Activated naive CD8-positive, alpha-beta T cell treated with anti-CD3 and anti-CD28 coated beads, Interleukin-2, amount 50 U/mL, for 16 hours (primary cell): ENCODE data around the gene RFPL4AL1.
"Not testable (repeated sequence)": the region's sequence is repeated elsewhere in the genome, so short reads cannot be mapped to it uniquely, and the experiment has no call there.

Experiments used
- DNase-seq: peaks from one replicate; pipeline ENCODE4 v3.0.0-alpha.2; 2020; ENCODE audit warnings: low read depth, low spot score

RFPL4AL1 gene

GRCh38 chr19:55768818-55769217, at the start of gene RFPL4AL1:
RFPL4AL1 (plus strand) TSS chr19:55769118; CDS start chr19:55771805, 2,687 bp downstream.
- DNase-seq, result not testable (repeated sequence)

GRCh38 chr19:55720214-55720746, 48.6 kb upstream of the RFPL4AL1 start:
- no peak for DNase-seq

GRCh38 chr19:55720801-55721200, 48.1 kb upstream of the RFPL4AL1 start:
- no peak for DNase-seq

- no peak for DNase-seq
Measured at GRCh38 chr19:55723491-55723890, 45.4 kb upstream of the RFPL4AL1 start.

- DNase-seq, result not testable (repeated sequence)
Measured at GRCh38 chr19:55730378-55730777, 38.5 kb upstream of the RFPL4AL1 start.

DNA sequence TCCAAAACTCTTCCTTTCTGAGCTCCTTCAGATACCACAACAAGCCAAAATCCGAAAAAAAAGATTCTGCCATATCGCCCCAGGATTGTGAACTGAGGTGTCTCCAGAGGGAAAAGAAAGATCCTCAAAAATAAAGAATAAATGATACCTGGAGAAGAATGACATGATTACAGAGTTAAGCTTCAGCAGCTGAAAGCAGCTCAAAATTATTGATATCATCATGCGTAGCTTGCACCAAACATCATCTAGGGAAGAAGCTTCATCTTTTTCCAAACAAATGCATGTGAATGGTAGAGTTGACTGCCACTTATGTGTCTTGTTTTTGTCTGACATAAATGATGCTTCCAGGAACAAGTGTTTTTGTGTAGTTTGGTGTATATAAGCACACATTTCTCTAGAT, 30.6 kb upstream of the RFPL4AL1 start, which contains the start of gene NLRP9:
NLRP9 (minus strand) TSS at position 101 of the 400 bp plus-strand sequence; CDS start at position 73, 28 bp downstream.
- DNase-seq, result no peak

- DNase-seq, result no peak
Measured at GRCh38 chr19:55750715-55751114, 18.2 kb upstream of the RFPL4AL1 start.

- no peak for DNase-seq
Measured at GRCh38 chr19:55753401-55753800, 15.5 kb upstream of the RFPL4AL1 start.

GRCh38 chr19:55756808-55757207, 12.1 kb upstream of the RFPL4AL1 start:
- DNase-seq, result not testable (repeated sequence)

DNA sequence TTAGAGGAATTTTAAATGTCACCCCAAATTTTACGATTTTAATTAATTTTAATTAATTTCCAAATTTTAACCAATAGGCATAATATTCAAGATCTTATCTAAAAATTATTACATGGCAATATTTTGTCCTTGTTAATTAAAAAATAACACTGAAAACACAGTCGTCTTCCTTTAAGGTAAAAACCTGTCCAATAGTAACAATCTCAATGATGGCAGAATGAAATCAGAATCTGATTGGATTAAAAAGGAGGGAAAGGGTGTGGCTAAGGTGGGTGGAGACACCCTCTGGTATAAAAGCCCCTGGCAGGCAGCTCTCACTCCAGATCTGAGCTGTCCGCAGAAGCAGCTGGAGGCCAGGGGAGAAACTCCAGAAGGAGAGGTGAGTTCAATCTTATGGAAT, 10.1 kb upstream of the RFPL4AL1 start, which contains the start of gene RFPL4A:
RFPL4A (plus strand) TSS at position 301 of the 400 bp plus-strand sequence. CDS start 2,704 bp downstream, outside the sequence.
- DNase-seq, result not testable (repeated sequence)

DNA sequence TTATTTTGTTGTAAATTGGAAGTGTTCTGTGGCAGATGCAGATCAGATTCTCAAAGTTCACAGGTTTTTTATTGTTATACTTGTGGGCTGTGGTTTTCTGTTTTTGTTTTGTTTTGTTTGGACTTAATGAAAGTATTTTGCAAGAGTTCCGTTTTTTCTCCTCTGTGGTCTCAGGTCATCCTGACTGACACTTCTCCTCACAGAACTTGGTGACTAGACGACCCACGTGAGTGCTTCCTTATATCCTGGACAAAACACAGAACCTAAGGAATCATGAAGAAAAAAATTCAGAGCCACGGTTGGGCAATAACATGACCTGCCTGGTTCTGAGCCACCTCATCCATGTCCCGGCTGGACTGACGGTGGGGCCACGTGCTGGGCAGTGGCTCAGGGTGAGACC, 2.5 kb upstream of the RFPL4AL1 start:
- DNase-seq, result no peak

GRCh38 chr19:55769632-55770031, 714 bp downstream of the RFPL4AL1 start:
- not testable (repeated sequence) for DNase-seq

DNA sequence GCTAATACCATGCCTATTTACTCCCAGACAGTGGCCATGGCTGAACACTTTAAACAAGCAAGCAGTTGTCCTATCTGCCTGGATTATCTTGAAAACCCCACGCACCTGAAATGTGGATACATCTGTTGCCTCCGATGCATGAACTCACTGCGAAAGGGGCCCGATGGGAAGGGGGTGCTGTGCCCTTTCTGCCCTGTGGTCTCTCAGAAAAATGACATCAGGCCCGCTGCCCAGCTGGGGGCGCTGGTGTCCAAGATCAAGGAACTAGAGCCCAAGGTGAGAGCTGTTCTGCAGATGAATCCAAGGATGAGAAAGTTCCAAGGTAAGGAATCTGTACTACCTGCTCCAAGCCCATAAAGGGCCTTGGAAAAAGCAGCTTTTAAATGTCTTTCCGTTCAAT, 8.6 kb downstream of the RFPL4AL1 start:
- no peak for DNase-seq

- DNase-seq, result no peak
Measured at GRCh38 chr19:55778331-55778730, 9.4 kb downstream of the RFPL4AL1 start.

GRCh38 chr19:55781112-55781511, 12.2 kb downstream of the RFPL4AL1 start:
- DNase-seq, result no peak

GRCh38 chr19:55795021-55795420, 26.1 kb downstream of the RFPL4AL1 start:
- no peak for DNase-seq

DNA sequence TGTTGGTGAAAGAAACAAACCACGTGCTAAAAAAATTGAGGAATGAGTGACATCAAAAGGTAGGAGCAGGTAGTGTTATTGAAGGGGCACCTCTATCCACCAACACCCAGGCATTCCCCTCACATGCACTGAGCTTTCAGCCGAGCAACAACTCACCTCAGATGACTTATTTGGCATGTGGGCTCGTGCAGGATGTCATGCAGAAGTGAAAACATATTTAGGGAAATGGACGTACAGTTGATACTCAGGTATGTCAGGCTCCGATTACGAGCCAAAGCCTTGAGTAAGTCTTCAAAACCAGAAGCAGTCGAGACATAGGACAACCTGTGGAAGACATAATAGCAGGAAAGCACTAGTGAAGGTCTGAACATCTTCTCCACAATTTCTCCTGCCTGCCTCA, 32.5 kb downstream of the RFPL4AL1 start:
- DNase-seq, result no peak

GRCh38 chr19:55802281-55802680, 33.4 kb downstream of the RFPL4AL1 start:
- no peak for DNase-seq

- DNase-seq, result no peak
Measured at GRCh38 chr19:55809381-55810058, 40.6 kb downstream of the RFPL4AL1 start.

GRCh38 chr19:55811340-55811739, 42.4 kb downstream of the RFPL4AL1 start:
- DNase-seq, result no peak

GRCh38 chr19:55812449-55812848, 43.5 kb downstream of the RFPL4AL1 start:
- DNase-seq, result no peak

- DNase-seq, result no peak
Measured at GRCh38 chr19:55813906-55814305, 45.0 kb downstream of the RFPL4AL1 start.

GRCh38 chr19:55820037-55820436, 51.1 kb downstream of the RFPL4AL1 start:
- no peak for DNase-seq
